HG02759 (cell line): ENCODE results near the gene STAT5B.

ENCODE experiments used
- ATAC-seq: cut with Tn5 transposase; IDR thresholded peaks from one replicate; pipeline ENCODE4 v1.9.1; 2021; ENCODE audit warnings: mild to moderate bottlenecking, moderate library complexity; ENCODE audit not compliant: unreplicated experiment

Gene STAT5B

GRCh38 chr17:42153919-42154742 lies 122.1 kb downstream of the STAT5B start:
- no peak for ATAC-seq
